SKM-1 (cell line): ENCODE measurements around the gene ZFYVE28.
A peak's percentile ranks its signal among the peaks of the same experiment; 100 is the strongest.

Experiments used
- DNase-seq: peaks from one replicate; lab custom pipeline; 2025; ENCODE audit not compliant: unreplicated experiment; lab: John Stamatoyannopoulos, UW

ZFYVE28 gene

DNA sequence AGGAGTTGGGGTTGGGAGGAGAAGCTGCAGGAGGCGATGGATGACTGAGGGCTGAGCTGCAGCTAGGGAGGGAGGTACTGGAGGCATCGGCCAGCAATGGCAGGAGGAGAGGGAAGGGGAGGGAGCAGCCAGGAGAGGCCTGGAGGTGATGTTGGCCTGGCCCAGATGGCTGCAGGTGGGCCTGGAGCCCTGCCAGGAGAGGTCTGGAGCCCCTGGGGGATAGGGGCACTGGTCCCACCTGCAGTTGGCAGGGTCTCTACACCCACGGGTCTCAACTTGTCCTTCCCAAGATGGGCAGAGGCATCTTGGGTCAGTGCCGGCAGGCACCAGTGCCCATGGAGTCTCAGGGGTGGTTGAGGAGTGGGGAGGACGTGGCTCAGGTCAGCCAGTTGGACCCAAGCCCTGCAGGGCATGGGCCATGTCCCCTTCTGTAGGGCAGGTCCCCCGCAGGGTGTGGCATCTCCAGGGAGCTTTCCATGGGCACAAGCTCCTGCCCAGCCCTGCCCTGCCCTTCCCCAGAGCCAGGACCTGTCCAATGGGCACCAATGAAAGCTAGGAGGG, 153.9 kb downstream of the ZFYVE28 start:
- no peak for DNase-seq

DNA sequence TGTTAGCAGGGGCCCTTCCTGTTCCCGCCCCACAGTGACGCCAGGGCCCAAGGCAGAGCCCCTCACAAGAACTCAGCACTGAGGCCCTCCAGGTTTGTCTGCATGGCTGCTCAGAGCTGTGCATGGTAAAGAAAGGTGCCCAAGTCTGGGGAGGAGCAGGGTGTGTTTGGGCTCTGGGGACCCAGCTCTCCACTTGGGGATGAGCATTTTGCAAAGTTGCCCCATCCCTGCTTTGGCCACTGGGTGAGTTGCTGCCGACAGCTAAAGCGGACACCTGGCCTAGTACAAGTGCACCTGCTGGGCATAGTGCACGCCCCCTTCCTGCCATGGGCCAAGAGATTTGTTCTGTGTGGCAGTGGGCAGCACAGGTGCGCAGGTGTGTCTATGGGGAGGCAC, 154.5 kb downstream of the ZFYVE28 start:
- no peak for DNase-seq

GRCh38 chr4:2262944-2263250, 155.5 kb downstream of the ZFYVE28 start:
- no peak for DNase-seq

DNA sequence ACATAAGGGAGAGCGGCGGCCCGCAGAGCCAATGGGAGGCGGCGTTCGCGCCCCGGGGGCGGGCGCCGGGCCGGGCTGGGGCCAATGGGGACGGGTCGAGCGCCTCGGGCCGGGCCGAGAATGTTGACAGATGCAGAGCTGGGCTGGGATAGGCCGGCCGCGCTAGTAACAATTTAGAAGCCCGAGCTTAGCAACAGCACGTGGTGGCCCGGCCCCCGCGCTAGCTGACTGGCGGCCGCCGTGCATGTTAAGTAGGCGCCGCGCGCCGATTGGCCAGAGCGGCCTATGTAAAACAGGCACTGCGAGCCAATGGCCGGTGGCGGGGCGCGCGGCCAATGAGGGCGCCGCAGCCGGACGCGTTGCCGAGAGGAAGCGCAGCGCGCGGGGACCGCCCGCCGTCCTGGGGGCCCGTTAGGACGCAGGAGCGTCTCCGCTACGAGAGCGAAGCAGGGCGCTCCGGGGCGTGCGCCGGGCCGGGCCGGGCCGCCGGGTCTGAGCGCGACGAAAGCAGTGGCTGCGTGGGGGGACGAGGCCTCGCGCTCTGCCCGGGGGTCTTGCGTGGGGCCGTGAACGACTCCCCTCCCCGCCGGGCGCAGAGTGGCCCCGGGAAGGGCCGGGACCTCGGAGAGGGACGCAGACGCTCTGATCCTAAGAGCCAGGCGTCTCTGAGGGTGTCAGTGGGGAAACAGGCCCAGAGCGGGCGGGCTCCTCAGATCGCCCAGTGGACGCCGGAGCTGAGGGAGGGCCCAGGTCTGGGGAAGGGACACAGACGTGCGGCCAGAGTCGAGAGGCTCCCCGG, 156.1 kb downstream of the ZFYVE28 start:
- peak; percentile 99 for DNase-seq

GRCh38 chr4:2261853-2262144, 156.6 kb downstream of the ZFYVE28 start, which contains the start of gene MXD4:
TSS of gene MXD4 (minus strand) at chr4:2262109. CDS start at chr4:2261980, 129 bp downstream.
- no peak for DNase-seq

DNA sequence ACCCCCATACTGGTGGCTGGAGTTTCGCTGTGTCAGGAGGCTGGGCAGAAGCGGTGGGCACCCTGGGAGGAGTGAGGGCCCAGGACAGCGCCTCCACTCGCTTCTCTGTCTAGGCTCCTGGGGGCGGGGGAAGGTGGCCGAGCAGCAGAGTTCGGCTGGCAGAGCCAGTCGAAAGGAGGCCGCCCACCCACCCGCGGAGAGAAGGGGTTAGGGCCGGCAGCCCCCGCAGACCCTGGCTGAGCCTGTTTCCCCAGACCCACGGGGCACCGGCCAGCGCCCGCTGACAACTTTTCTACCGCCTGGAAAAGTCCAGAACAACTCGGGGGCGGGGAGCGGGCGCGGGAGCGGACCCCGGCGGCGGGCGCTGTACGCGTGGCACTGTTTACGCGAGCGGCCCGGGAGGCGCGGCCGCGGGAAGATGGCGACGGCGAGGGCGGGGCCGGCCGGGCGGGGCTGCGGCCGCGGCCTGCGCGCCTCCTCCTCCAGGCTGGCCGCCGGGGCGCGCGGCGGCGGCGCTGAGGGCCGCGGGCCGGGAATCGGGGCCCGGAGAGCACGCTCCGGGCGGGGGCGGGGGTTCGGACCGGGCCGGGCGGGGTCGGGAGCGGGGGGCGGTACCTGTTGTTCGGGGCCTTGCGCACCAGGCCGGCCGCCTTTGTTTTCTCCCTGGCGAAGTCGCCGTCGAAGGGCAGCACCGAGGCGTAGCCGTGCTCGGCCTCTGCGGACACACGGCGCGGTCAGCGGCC, 157.2 kb downstream of the ZFYVE28 start:
- no peak for DNase-seq

GRCh38 chr4:2260344-2261109, 157.9 kb downstream of the ZFYVE28 start:
- no peak for DNase-seq

DNA sequence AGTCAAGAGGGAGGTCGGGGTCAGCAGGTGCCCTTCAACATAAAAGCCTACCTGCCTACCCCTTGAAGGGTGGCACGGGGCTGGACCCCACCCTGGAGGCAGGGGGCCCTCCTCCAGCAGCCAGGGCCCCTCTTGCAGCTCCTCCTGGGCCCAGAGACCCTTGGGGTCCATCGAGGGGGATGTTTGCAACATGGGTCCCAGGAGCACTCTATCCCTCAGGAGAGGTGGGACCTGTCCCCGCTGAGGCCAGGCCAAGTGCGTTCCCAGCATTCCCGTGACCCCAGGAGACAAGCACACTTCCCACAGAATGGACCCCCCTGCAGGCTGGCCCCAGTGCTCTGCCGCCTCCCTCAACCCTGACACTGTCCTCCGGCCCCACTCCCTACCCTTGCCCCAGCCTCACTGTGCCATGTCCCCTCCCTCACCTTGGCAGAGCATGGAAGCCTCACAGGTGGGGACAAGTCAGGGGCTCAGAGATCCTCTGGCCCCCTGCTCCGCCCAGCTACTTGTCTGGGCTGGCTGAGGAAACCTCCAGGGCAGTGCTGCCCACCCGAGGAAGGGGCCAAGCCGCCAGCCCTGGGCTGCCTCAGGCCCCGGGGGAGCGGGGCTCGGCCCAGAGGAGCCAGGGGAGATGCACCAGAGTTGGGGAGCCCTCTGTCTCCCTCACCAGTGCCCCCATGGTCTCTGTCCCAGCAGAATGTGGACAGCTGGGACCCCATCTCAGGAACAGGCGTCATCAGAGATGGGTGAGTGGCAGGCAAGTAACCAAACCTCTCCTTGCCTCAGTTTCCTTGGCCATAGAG, 158.7 kb downstream of the ZFYVE28 start:
- DNase-seq: no peak

DNA sequence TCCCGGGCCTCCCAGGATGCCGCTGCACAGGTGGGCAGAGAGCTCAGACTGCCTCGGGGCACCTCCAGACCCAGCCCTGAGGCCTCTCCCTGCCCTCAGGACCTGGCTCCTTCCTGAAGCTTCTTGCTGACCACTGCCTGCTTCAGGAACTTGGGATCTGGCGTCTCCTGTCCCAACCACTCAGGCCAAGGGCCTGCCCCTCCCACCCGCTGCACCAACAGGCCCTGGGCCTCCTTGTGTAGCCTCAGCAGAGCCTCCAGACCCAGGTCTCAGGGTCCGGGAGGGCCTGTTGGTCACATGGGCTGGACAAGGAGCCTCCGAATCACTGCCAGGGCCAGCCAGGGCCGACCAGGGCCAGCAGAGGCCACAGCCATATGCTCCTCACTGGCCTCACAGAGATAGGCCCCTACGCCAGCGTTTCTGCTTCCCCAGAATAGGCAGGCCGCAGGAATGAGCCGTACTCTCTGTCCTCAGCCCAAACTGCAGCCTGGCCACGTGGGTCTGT, 159.4 kb downstream of the ZFYVE28 start:
- no peak for DNase-seq

DNA sequence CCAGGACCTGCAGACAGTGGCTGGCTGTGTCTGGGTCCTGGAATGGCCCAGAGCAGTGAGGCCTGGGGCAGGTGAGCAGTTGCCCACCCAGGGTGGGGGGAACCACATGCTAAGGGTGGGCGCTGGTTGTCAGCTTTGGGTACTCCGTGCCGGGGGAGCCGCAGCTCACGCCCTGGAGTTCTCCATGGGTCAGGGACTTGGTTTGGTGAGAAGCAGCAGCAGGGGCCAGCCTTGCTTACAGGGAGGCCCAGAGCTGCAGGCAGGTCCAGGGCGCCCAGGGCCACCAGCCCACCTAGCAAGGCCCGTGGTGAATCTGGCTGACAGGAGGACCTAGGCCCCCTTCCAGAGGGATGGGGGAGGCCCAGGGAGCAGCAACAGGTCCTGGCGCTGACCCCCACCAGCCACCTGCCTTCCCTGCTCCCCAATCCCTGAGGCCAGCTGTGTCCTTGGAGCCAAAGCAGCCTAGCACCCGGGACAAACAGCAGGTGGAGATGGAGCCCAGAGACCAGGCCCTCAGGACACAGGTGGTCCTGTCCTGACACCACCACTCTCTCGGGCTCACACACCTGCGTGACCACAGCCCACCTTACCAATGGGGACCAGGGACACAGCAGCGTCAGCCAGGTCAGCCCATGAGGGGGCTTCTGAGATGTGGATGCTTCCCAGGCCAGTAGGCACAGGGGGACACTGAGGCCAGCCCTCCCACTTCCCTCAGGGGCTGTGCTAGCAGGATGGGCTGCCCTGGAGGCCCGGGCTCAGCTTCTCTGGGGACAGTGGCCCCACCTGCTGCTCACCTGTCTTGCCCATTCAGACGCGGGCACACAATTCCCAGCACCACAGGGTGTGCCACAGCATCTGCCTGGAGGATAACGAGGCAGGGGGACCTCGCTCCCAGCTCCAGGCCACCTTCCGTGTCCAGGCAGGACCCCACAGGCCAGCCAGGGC, 160.1 kb downstream of the ZFYVE28 start:
- no peak for DNase-seq

DNA sequence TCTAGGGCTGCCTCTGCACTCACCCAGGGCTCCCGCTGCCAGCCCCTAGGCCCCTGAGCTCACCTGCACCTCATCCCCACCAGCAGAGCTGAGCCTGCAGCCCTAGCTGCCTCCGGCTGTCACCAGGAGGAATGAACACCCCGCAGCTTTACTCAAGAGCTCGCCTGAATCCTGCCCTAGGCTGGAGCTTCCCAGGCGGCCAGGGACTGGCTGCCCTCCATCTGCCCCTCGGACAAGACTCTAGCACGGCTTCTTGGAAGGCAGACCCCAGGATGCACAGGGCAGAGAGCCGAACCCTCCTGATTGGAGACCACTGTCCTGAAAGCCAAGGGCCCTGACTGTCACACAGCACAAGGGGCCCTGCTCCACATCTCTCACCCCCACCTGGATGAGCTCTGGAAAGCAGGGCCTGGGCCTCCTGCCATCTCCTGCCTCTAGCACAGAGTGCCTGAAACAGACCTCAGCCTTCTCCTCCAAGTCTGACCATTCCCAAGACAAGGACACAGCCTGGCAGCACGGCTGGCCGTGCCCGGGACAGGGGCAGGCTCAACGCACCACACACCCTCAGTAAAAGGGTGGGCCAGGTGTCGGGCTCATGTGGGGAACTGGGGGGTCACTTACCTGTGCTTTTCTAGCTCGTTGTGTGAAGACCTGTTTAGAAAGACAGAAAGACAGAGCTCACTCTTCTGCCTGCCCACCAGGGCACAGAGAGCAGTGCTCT, 160.9 kb downstream of the ZFYVE28 start:
- DNase-seq: no peak

DNA sequence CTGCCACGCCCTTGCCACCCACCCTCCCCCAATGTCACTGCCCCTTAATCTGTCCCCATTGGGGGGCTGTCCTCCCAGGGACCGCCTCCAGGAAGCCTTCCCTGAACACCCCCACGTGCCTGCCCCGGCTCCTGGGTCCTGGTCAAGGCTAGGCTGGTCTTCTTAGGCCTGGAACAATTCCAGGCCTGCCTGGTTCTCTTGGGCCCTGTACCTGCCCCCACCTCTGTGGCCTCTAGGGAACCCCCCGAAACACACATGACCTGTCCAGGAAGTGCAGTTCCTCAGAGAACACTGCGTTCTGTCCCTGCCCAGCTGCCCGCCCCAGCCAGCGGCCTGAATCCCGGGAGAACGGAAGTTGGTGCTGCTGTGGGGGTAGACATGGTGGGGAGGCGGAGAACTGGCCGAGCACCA, 161.7 kb downstream of the ZFYVE28 start:
- DNase-seq: no peak

DNA sequence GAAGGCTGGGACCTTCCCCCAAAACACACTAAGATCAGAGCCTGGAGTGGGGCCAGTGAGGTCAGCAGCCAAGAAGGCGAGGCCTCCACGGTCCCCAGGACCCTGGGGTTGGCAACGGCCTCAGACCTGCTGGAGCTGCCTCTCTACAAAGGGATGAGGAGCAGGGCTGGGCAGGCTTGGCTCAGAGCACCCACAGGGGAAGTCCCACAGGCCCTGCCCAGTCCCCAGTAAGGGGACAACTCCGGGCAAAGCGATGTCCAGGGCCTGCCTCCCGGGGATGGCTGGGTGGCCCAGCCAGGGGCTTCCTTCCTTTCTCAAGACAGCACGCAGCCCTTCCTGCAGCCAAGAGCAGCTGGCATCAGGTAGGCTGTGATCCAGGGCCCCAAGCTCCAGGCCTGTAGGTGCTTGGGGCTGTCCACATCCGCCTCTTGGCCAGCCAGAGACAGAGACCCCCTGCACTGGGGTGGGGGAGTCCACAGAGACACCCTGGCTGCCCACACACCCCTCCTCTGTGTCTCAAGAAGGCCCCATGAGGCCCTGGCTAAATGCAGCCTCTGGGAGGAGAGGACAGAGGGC, 162.2 kb downstream of the ZFYVE28 start:
- DNase-seq: no peak

- DNase-seq: no peak
Observed at GRCh38 chr4:2255501-2256155, 162.8 kb downstream of the ZFYVE28 start.

- DNase-seq: no peak
Observed at GRCh38 chr4:2254665-2255500, 163.6 kb downstream of the ZFYVE28 start.

DNA sequence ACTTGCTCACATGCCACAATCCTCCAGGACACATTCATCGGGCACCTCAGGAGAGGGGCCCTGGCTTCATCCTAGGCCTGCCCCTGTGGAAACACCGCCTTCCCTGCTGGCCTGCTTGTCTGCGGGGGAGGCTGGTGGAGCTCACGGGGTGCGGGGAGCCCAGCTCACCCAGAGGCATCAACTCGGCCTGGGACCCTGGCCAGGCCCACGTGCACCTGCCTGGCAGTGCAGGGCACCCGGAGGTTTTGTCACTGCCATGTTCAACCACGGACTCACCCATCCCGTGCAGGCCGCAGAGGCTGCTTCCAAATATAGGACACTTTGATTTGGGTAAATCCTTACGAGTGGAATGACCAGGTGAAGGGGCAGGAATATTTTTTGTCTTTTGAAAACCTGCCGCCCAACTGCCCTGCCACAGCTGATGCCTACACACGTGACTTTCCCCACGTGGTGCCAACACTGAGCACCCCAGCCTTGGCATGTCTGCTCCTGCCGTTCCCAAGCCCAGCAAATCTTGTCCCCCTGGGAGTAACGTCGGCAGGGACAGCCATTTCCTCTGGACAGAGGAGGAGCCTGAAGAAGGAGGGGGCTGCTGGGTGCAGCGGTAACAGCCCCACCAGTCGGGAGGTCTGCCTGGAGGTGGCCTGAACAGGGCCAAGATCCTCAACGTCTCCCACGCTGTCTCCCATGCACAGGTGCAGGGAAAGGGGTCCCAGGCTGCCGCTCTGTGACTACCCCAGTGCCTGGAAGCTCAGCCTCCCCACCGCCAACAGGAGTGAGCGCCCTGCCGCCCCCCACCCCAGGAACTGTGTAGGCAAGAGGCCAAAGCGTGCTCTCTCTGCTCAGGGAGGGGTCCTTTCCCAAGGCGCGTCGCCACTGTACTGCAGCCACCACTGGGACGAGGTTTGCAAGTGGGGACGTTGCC, 165.0 kb downstream of the ZFYVE28 start:
- no peak for DNase-seq
